ENCODE measurements around the gene PPP1R7.
"Not testable (repeated sequence)": the region's sequence is repeated elsewhere in the genome, so short reads cannot be mapped to it uniquely, and the experiment has no call there.

PPP1R7 gene

DNA sequence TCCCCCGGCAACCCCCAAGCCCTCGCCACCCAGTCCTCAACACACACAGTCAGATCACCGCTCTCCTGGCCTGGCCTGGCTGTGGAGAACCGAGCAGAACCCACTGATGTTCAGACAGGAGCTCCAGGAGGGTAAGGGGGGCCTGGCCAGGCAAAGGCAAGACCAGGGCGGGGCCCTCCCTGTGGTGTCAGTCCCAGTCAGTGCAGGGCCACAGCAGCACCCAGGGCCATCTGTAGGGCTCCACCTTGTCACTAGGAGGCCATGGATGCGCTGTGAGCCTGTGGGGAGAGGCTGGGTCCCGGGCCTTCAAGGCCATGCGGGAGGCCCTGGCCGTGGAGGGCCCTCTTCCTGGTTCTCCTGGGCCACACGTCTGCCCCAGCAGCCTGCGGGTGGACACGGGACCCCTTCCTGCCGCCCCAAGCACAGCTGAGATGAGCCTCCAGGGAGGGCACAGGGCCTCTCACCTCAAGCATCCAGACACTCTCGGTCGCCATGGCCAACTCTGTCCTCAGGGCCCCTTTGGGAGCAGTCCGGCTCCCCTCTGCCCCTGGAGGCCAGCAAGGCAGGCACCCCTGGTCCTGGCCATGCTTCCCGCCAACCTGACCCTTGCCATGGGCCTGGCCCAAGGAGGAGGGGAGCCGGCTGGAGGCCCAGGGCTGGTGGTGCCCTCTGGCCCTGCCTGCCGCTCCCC, 40.2 kb downstream of the PPP1R7 start:
- TF ChIP-seq, protein P1, sequence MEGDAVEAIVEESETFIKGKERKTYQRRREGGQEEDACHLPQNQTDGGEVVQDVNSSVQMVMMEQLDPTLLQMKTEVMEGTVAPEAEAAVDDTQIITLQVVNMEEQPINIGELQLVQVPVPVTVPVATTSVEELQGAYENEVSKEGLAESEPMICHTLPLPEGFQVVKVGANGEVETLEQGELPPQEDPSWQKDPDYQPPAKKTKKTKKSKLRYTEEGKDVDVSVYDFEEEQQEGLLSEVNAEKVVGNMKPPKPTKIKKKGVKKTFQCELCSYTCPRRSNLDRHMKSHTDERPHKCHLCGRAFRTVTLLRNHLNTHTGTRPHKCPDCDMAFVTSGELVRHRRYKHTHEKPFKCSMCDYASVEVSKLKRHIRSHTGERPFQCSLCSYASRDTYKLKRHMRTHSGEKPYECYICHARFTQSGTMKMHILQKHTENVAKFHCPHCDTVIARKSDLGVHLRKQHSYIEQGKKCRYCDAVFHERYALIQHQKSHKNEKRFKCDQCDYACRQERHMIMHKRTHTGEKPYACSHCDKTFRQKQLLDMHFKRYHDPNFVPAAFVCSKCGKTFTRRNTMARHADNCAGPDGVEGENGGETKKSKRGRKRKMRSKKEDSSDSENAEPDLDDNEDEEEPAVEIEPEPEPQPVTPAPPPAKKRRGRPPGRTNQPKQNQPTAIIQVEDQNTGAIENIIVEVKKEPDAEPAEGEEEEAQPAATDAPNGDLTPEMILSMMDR (IDR thresholded peaks at IDR 0.05): no peak

DNA sequence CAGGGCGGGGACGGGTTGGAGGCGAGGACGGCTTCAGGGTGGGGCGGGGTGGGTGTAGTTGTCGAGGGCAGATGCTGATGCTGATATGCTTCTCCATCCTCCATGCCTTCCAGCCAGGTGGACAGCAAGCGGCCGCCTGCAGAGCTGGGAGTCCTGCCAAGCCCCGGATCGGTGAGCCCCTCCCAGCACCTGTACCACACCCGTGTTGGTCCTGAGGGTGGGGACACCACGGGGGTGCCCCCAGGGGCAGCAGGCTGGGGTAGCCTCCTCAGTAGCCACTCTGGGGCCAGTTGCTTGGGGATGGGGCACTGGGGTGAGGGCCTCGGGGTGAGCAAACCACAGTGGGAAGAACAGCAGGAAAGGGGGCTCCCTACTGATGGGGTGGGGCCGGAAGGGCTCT, 40.8 kb downstream of the PPP1R7 start:
- no peaks in the 10 kb centered on the region for H3K36me3 ChIP-seq
- no peak for DNase-seq
- TF ChIP-seq, protein P1 (IDR thresholded peaks at IDR 0.05): no peak
- no peaks in the 10 kb centered on the region for H3K4me1 ChIP-seq
- intact Hi-C loops (cut with DNase I; ENCODE audit: low total_unique reads): no loop called here
- no peak overlapping the region for H3K4me3 ChIP-seq
- peaks cover 0 to 9% of the 10 kb centered on the region in 2 donors for H3K27me3 ChIP-seq
- H3K9me3 ChIP-seq: no peaks in the 10 kb centered on the region
- no peak overlapping the region for H3K27ac ChIP-seq

More for the DNA sequence above, 40.2 kb downstream of the PPP1R7 start:
- Histone ChIP-seq H3K4me1 (no peaks in the 10 kb centered on the region), H3K36me3 (no peaks in the 10 kb centered on the region), H3K4me3 (no peak overlapping the region), H3K27me3 (peaks cover 0 to 9% of the 10 kb centered on the region in 2 donors), H3K27ac (no peak overlapping the region), H3K9me3 (no peaks in the 10 kb centered on the region)
- intact Hi-C loops (cut with DNase I; ENCODE audit: low total_unique reads): no loop called here
- no peak for DNase-seq

DNA sequence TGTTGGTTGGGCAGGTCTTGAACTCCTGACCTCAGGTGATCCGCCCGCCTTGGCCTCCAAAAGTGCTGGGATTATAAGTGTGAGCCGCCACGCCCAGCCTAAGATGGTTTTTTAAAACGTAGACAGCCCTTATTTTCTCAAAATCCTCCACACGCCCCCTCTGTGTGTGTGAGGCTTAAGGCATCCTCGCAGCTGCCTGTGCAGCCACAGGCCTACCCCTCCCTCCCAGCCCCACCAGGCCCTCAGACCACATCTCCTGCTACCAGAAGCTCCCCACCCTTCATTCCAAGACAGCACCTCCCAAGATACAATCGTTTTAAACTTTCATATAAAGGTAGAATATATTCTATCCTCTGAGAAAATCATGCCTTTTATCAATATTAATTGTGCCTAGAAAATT, 43.0 kb downstream of the PPP1R7 start:
- Histone ChIP-seq H3K4me1 (no peaks in the 10 kb centered on the region), H3K9me3 (no peaks in the 10 kb centered on the region), H3K4me3 (no peak overlapping the region), H3K27me3 (peaks cover 0 to 3% of the 10 kb centered on the region in 2 donors), H3K27ac (no peak overlapping the region), H3K36me3 (no peaks in the 10 kb centered on the region)
- intact Hi-C loops (cut with DNase I; ENCODE audit: low total_unique reads): no loop called here
- no peak for DNase-seq
- TF ChIP-seq, protein P1 (IDR thresholded peaks at IDR 0.05): no peak

DNA sequence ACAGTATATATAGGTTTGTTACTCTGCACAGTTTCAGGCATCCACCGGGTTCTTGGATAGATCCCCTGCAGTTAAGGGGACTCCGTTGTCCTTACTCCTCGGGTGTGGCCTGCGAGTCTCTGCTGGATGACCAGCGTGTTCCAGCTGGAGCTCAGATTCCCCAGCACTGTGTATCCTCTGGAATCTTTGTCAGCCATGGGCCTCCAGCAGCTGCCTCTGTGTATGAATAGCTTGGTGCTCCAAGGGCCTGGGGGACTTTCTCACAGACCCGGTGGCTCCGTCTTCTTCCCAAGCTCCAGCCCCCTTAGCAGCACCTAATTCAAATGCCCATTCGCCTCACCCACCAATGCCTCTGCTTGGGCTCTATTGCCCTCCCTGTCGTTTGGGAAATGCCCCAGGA, 44.5 kb downstream of the PPP1R7 start:
- DNase-seq: no peak
- intact Hi-C loops (cut with DNase I; ENCODE audit: low total_unique reads): no loop called here
- H3K27ac ChIP-seq: no peak overlapping the region
- TF ChIP-seq, protein P1 (IDR thresholded peaks at IDR 0.05): no peak
- H3K27me3 ChIP-seq: no peaks in the 10 kb centered on the region
- H3K36me3 ChIP-seq: no peaks in the 10 kb centered on the region
- H3K4me1 ChIP-seq: no peaks in the 10 kb centered on the region
- H3K4me3 ChIP-seq: no peak overlapping the region
- H3K9me3 ChIP-seq: no peaks in the 10 kb centered on the region

DNA sequence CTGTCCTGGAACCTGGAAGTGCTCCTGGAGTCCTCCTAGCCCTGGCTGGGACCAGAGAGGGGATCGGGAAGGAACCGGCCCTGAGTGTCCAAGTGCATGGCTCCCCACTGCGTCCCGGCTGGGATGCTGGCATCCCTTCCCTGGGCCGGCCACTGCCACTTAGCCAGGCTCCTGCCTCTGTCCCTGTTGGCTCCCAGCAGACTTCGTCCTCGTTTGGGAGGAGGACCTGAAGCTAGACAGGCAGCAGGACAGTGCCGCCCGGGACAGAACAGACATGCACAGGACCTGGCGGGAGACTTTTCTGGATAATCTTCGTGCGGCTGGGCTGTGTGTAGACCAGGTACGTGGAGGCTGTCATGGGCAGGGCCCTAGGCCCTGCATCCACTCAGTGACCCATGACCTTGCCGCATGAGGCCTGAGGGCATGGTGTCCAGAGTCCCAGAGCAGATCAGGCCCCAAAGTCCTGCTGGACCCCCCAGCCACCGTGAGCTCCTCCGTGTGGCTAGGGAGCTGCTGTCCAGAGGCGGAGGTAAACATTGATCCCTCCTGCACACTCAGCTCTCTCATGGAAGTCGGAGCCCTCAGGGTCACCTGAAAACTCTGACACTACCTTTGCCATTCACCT, 45.4 kb downstream of the PPP1R7 start:
- DNase-seq: no peak

DNA sequence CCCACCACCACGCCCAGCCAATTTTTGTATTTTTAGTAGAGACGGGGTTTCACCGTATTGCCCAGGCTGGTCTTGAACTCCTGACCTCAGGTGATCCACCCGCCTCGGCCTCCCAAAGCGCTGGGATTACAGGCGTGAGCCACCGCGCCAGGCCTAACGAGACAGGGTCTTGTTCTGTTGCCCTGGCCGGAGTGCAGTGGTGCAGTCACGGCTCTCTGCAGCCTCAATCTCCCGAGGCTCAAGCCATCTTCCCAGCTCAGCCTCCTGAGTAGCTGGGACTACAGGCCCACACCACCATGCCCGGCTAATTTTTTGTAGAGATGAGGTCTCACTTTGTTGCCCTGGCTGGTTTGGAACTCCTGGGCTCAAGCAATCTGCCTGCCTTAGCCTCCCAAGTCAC, 47.0 kb downstream of the PPP1R7 start:
- H3K27ac ChIP-seq; DNase-seq; intact Hi-C loops (cut with DNase I; ENCODE audit: low total_unique reads): not testable (repeated sequence)

More for the DNA sequence above, 45.4 kb downstream of the PPP1R7 start:
- TF ChIP-seq, protein P1 (IDR thresholded peaks at IDR 0.05): no peak
- Histone ChIP-seq H3K4me1 (no peaks in the 10 kb centered on the region), H3K4me3 (no peak overlapping the region), H3K27me3 (no peaks in the 10 kb centered on the region), H3K27ac (no peak overlapping the region), H3K36me3 (no peaks in the 10 kb centered on the region), H3K9me3 (no peaks in the 10 kb centered on the region)
- intact Hi-C loops (cut with DNase I; ENCODE audit: low total_unique reads): no loop called here

More for the DNA sequence above, 47.0 kb downstream of the PPP1R7 start:
- H3K9me3 ChIP-seq, H3K4me3 ChIP-seq, H3K4me1 ChIP-seq, H3K36me3 ChIP-seq, H3K27me3 ChIP-seq: not testable (repeated sequence)
